GM12872 (cell line): ENCODE data around the gene RAB3A.

Experiments used
- TF ChIP-seq, protein P1 (sequence below): IDR thresholded peaks from 3 replicates; pipeline ENCODE4 v1.5.1; 2011; ENCODE audit warnings: low read depth, mild to moderate bottlenecking, low read length, moderate library complexity; ENCODE audit not compliant: insufficient read depth

RAB3A gene

DNA sequence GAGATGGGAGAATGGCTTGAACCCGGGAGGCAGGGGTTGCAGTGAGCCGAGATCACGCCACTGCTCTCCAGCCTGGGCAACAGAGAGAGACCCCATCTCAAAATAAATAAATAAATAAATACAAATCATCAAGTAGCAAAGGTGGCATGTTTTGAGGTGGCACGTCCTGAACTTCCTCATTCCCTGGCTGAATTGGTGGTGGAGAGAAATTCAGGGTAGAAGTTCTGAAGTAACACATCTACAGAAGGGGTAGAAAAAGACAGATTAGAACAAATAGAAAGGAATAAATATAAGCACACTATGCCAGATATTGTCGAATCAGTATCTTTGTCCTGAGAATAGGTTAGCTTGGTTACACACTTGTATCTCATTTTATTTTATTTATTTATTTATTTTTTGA lies 23.9 kb downstream of the RAB3A start:
- TF ChIP-seq, protein P1, sequence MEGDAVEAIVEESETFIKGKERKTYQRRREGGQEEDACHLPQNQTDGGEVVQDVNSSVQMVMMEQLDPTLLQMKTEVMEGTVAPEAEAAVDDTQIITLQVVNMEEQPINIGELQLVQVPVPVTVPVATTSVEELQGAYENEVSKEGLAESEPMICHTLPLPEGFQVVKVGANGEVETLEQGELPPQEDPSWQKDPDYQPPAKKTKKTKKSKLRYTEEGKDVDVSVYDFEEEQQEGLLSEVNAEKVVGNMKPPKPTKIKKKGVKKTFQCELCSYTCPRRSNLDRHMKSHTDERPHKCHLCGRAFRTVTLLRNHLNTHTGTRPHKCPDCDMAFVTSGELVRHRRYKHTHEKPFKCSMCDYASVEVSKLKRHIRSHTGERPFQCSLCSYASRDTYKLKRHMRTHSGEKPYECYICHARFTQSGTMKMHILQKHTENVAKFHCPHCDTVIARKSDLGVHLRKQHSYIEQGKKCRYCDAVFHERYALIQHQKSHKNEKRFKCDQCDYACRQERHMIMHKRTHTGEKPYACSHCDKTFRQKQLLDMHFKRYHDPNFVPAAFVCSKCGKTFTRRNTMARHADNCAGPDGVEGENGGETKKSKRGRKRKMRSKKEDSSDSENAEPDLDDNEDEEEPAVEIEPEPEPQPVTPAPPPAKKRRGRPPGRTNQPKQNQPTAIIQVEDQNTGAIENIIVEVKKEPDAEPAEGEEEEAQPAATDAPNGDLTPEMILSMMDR = no peak

DNA sequence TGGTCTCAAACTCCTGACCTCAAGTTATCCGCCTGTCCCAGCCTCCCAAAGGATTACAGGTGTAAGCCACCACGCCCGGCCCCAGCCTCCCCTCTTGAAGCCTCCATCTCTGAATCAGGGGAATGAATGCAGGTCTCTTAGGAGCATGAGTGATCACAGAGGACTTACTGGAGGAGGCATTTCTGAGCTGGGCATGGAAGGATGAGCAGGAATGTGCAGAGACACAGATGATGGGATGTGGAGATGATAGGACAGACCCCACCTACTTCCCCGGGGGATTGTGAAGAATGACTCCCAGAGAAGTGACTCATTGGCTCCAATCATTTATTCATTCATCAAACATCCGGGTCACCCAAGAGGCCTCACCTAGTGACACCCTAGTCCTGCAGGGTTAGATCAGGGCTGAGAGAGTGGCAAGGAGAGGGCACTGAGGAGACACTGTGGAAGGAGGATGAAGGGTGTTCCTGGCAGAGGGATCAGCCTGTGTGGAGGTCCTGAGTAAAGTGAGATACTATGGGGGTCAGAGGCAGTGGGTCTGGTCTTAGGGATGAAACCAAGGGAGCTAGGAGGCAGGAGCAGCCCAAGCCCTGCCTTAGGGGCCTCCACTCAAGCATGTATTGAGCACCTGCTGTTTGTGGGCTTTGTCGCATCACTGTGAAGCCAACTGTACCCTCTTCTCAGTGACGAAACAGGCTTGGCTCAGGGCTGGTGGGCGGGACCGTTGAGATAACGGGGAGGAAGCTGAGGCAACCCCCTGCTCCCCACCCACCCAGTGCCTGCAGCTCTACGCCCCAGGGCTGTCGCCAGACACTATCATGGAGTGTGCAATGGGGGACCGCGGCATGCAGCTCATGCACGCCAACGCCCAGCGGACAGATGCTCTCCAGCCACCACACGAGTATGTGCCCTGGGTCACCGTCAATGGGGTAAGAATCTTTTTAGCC lies 27.2 kb downstream of the RAB3A start:
- TF ChIP-seq, protein P1 = no peak

DNA sequence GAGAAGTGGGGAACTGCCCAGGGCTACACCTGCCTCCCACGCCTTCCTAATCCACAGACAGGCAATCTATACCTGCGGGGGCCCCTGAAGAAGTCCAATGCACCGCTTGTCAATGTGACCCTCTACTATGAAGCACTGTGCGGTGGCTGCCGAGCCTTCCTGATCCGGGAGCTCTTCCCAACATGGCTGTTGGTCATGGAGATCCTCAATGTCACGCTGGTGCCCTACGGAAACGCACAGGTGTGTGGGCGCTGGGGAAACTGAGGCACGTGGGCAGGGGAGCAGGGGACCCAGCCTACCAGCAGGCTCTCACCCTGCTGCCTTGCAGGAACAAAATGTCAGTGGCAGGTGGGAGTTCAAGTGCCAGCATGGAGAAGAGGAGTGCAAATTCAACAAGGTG lies 28.9 kb downstream of the RAB3A start:
- TF ChIP-seq, protein P1 = no peak

DNA sequence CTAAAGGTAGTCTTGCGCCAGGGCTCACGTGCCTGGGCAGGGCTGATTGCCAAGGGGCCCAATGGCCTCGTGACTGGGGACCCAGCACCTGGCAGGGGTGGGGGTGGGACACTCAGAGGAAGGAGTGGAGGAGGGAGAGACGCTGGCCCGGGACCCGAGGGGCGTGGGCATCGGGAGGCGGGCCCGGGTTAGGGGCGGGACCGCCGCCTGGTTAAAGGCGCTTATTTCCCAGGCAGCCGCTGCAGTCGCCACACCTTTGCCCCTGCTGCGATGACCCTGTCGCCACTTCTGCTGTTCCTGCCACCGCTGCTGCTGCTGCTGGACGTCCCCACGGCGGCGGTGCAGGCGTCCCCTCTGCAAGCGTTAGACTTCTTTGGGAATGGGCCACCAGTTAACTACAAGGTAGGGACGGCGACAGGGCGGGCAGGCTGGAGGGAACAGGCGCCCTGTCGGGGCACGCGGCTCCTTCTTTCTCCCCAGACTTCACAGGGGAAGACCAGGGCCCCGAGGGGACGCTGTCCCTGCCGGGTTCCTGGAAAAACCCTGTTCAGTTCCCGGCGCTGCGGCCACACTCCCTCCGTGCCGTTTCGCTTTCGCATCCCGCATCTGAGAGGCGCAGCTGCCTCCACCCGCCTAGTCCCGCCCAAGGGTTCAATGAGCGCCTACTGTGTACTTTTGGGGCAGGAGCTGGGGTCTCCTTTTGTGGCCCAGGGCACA lies 30.1 kb downstream of the RAB3A start, which contains the start of gene IFI30:
IFI30 (plus strand) TSS at position 242 of the 717 bp plus-strand sequence; CDS start at position 271, 29 bp downstream.
- TF ChIP-seq, protein P1 = no peak

DNA sequence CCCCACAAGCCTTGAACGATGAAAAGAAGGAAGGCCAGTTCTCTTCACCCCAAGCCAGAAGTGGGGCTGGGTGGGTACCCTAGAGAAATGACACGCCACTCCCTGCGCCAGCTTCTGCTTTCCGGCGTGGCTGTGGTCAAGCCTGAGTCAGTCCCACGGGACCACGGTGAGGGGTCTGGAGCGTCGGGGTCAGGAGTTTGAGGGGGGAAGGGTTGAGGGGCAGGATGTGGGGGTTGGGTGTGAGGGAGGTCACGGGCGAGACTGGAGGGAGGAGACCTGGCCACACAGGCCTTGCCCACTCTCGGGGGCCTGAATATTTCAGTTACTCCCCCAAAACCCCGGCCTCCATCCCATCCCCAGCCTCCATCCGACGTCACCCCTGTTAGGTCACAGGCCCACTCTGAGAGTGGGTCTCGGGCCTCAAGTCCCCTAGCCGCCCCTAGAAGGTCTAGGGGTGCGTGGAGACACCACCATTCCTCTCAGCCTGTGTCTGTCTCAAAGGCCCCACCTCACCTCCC lies 30.7 kb downstream of the RAB3A start:
- TF ChIP-seq, protein P1 = no peak

DNA sequence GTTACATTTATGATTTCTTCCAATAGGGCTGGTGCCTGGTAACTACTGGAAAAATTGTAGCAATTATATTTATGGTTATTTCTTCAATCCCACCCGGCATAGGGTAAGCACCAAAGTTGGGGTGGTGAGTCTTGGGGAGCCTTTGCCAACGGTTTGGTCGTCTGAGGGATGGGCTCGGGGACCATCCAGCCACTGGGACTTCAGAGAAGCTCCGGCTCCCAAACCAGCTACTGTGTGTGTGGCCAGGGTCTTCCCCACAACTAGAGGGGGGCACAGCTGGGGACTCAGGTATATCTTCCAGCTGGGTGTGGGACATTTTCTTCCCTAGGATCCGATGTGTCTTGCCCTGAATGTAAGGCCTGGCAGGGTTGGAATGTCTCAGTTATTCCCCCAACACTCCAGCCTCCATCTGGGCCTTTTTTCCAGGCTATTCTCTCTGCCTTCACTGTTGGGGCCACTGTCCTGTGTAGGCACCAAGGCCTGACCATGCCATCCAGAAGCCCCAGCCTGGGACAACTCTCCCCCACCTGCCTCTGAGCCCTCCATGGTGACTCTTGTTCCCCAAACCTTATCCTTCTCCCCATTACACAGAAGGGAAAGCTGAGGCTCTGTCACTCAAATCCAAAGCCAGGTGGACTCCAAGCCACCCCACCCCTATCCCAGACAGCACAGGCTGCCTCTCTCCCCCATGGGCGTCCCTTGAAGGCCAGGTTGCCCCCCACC lies 31.4 kb downstream of the RAB3A start:
- TF ChIP-seq, protein P1 = no peak
